K562 (cell line): ENCODE results near the gene WASL. TPM values are rescaled to one million over a fixed set of nuclear protein-coding genes. Genes with fewer than 3 reads are reported as not detected.

ENCODE experiments used
- AFF1 ChIP-seq, 2 experiments: fragments of 450-650 bp; IDR thresholded peaks; 2 replicates each; pipeline ENCODE4 v1.6.1; 2018; ENCODE audit warnings: mild to moderate bottlenecking in 2 of 2, low read depth in 1 of 2; ENCODE audit not compliant: partially characterized antibody in 2 of 2
- ATF7 ChIP-seq: fragments of 450-650 bp; IDR thresholded peaks from 2 replicates; pipeline ENCODE4 v1.7.1; 2014; ENCODE audit warnings: mild to moderate bottlenecking, moderate library complexity
- NFRKB ChIP-seq: fragments of 450-650 bp; IDR thresholded peaks from 2 replicates; pipeline ENCODE4 v1.6.1; 2016; ENCODE audit warnings: low read depth
- POU5F1 ChIP-seq: fragments of 150-350 bp; IDR thresholded peaks from 2 replicates; pipeline ENCODE4 v1.6.1; 2014; ENCODE audit warnings: borderline replicate concordance, low read length, low read depth, mild to moderate bottlenecking; ENCODE audit not compliant: partially characterized antibody
- RFX5 ChIP-seq: IDR thresholded peaks from 2 replicates; pipeline ENCODE4 v1.6.1; 2011; ENCODE audit warnings: low read depth, mild to moderate bottlenecking, improper control_type of control experiment, low read length
- RFX7 ChIP-seq: fragments of 250-450 bp; sonication (Bioruptor Pico); IDR thresholded peaks from 2 replicates; pipeline ENCODE4 v1.5.1; 2021; ENCODE audit warnings: mild to moderate bottlenecking
- SPI1 ChIP-seq: IDR thresholded peaks from 2 replicates; pipeline ENCODE4 v1.6.1; 2011; ENCODE audit warnings: low read depth, low read length, control low read depth, borderline replicate concordance
- ZNF707 ChIP-seq: fragments of 250-450 bp; sonication (Bioruptor Pico); conservative IDR thresholded peaks from 2 replicates; pipeline ENCODE4 v1.8.0; 2022; ENCODE audit warnings: inconsistent platforms, mild to moderate bottlenecking, moderate library complexity
- ZNF778 ChIP-seq: fragments of 450-650 bp; formaldehyde crosslinking; IDR thresholded peaks from 2 replicates; pipeline ENCODE4 v1.4.0; 2020; ENCODE audit warnings: mild to moderate bottlenecking, moderate library complexity
- polyA plus RNA-seq, 8 experiments: library from polyadenylated mRNA; depleted of rRNA in 4 of 8; stranded (reverse) in 5 of 8; unstranded in 3 of 8; fragments of >200 nt; fragmentation: Nextera tagmentation in 2 of 8; fragmentation: Illumina TruSeq in 1 of 8; extraction: Ambion mirVana in 2 of 8; extraction: Trizol in 1 of 8; gene quantifications; 2 replicates each; pipeline versions ENCODE4 v1.2.1 to v1.2.3, GENCODE V29; 2011 to 2014; ENCODE audit warnings: inconsistent platforms in 1 of 8, missing spikeins in 1 of 8
- total RNA-seq, 7 experiments: library from RNA; depleted of rRNA in 6 of 7; stranded (reverse); fragments of >200 nt in 6 of 7; fragmentation: Illumina TruSeq in 2 of 7; extraction: Trizol in 2 of 7; gene quantifications; 2 replicates each; pipeline versions ENCODE4 v1.2.1 to v1.2.3, GENCODE V29; 2011 to 2021; ENCODE audit warnings: low replicate concordance in 1 of 7
- TF ChIP-seq, protein P1 (sequence below): fragments of 450-650 bp; IDR thresholded peaks from 2 replicates; pipeline ENCODE4 v1.6.1; 2016; ENCODE audit warnings: low read depth
- TF ChIP-seq, protein P2 (sequence below): sonication (generic); formaldehyde crosslinking; IDR thresholded peaks from 2 replicates; pipeline ENCODE4 v1.8.1; 2023; ENCODE audit warnings: missing genetic modification reagents, mild to moderate bottlenecking, borderline replicate concordance

Gene WASL
- total and polyA plus RNA-seq, 9 of the 15 experiments (the other 6 are each of a cell fraction or from before 2014, with no cell fraction given), result 3.2 to 13.9 (median 8.3) TPM

DNA sequence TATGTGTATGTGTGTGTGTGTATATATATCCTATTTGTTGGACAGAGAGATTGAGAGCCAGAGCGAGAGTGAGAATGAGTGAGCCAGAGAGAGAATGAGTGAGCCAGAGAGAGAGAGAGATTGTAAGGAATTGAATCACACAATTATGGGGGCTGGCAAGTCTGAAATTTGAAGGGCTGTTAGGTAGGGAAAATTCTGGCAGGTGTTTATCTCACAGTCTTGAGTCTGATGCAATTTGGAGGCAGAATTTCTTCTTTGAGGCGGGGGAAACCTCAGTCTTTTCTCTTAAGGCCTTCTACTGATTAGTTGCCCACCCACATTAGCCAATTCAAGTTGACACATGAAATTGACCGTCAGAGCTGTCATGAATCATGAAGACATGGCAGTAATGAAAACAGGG lies 41.0 kb upstream of the WASL start (continued):
- TF ChIP-seq, protein P1, sequence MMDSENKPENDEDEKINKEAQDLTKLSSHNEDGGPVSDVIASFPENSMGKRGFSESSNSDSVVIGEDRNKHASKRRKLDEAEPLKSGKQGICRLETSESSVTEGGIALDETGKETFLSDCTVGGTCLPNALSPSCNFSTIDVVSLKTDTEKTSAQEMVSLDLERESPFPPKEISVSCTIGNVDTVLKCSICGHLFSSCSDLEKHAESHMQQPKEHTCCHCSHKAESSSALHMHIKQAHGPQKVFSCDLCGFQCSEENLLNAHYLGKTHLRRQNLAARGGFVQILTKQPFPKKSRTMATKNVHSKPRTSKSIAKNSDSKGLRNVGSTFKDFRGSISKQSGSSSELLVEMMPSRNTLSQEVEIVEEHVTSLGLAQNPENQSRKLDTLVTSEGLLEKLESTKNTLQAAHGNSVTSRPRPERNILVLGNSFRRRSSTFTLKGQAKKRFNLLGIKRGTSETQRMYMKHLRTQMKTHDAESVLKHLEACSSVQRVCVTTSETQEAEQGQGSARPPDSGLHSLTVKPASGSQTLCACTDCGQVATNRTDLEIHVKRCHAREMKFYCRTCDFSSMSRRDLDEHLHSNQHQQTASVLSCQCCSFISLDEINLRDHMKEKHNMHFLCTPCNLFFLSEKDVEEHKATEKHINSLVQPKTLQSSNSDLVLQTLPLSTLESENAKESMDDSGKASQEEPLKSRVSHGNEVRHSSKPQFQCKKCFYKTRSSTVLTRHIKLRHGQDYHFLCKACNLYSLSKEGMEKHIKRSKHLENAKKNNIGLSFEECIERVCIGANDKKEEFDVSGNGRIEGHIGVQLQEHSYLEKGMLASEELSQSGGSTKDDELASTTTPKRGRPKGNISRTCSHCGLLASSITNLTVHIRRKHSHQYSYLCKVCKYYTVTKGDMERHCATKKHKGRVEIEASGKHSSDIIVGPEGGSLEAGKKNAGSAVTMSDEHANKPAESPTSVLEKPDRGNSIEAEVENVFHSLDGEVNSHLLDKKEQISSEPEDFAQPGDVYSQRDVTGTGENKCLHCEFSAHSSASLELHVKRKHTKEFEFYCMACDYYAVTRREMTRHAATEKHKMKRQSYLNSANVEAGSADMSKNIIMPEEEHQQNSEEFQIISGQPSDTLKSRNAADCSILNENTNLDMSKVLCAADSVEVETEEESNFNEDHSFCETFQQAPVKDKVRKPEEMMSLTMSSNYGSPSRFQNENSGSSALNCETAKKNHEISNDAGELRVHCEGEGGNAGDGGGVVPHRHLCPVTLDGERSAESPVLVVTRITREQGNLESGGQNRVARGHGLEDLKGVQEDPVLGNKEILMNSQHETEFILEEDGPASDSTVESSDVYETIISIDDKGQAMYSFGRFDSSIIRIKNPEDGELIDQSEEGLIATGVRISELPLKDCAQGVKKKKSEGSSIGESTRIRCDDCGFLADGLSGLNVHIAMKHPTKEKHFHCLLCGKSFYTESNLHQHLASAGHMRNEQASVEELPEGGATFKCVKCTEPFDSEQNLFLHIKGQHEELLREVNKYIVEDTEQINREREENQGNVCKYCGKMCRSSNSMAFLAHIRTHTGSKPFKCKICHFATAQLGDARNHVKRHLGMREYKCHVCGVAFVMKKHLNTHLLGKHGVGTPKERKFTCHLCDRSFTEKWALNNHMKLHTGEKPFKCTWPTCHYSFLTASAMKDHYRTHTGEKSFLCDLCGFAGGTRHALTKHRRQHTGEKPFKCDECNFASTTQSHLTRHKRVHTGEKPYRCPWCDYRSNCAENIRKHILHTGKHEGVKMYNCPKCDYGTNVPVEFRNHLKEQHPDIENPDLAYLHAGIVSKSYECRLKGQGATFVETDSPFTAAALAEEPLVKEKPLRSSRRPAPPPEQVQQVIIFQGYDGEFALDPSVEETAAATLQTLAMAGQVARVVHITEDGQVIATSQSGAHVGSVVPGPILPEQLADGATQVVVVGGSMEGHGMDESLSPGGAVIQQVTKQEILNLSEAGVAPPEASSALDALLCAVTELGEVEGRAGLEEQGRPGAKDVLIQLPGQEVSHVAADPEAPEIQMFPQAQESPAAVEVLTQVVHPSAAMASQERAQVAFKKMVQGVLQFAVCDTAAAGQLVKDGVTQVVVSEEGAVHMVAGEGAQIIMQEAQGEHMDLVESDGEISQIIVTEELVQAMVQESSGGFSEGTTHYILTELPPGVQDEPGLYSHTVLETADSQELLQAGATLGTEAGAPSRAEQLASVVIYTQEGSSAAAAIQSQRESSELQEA, result no peak
- TF ChIP-seq, protein P2, sequence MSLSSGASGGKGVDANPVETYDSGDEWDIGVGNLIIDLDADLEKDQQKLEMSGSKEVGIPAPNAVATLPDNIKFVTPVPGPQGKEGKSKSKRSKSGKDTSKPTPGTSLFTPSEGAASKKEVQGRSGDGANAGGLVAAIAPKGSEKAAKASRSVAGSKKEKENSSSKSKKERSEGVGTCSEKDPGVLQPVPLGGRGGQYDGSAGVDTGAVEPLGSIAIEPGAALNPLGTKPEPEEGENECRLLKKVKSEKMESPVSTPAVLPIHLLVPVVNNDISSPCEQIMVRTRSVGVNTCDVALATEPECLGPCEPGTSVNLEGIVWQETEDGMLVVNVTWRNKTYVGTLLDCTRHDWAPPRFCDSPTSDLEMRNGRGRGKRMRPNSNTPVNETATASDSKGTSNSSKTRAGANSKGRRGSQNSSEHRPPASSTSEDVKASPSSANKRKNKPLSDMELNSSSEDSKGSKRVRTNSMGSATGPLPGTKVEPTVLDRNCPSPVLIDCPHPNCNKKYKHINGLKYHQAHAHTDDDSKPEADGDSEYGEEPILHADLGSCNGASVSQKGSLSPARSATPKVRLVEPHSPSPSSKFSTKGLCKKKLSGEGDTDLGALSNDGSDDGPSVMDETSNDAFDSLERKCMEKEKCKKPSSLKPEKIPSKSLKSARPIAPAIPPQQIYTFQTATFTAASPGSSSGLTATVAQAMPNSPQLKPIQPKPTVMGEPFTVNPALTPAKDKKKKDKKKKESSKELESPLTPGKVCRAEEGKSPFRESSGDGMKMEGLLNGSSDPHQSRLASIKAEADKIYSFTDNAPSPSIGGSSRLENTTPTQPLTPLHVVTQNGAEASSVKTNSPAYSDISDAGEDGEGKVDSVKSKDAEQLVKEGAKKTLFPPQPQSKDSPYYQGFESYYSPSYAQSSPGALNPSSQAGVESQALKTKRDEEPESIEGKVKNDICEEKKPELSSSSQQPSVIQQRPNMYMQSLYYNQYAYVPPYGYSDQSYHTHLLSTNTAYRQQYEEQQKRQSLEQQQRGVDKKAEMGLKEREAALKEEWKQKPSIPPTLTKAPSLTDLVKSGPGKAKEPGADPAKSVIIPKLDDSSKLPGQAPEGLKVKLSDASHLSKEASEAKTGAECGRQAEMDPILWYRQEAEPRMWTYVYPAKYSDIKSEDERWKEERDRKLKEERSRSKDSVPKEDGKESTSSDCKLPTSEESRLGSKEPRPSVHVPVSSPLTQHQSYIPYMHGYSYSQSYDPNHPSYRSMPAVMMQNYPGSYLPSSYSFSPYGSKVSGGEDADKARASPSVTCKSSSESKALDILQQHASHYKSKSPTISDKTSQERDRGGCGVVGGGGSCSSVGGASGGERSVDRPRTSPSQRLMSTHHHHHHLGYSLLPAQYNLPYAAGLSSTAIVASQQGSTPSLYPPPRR (CRISPR knock-in tag), result no peak
- TF ChIP-seq RFX5 (no peak), ATF7 (peak; percentile 82), POU5F1 (no peak), SPI1 (no peak), NFRKB (peak; percentile 73), AFF1 (IDR thresholded peaks at IDR 0.05; ENCODE audit: low read depth in 1 of 2, partially characterized antibody in 2 of 2) (peak in 1 of 2 experiments; percentile 54), ZNF707 (CRISPR knock-in tag) (no peak), ZNF778 (CRISPR knock-in tag) (no peak), RFX7 (CRISPR knock-in tag) (no peak)
